Retinal pigment epithelial cell (primary cell): ENCODE results near the gene AMZ2.
"Not testable (repeated sequence)": the region's sequence is repeated elsewhere in the genome, so short reads cannot be mapped to it uniquely, and the experiment has no call there.

Source experiments
- DNase-seq: peaks from one replicate; pipeline ENCODE4 v3.0.0-alpha.2; 2010; ENCODE audit warnings: low read depth
- H3K4me3 ChIP-seq: 2 replicates; pipeline ENCODE4 v1.5.1; 2011; ENCODE audit warnings: mild to moderate bottlenecking, low read length, control low read depth, moderate library complexity
- TF ChIP-seq, protein P1 (sequence below): conservative IDR thresholded peaks from 2 replicates; pipeline ENCODE4 v1.5.1; 2011; ENCODE audit warnings: low read depth, low read length, control low read depth, inconsistent platforms

AMZ2 gene

DNA sequence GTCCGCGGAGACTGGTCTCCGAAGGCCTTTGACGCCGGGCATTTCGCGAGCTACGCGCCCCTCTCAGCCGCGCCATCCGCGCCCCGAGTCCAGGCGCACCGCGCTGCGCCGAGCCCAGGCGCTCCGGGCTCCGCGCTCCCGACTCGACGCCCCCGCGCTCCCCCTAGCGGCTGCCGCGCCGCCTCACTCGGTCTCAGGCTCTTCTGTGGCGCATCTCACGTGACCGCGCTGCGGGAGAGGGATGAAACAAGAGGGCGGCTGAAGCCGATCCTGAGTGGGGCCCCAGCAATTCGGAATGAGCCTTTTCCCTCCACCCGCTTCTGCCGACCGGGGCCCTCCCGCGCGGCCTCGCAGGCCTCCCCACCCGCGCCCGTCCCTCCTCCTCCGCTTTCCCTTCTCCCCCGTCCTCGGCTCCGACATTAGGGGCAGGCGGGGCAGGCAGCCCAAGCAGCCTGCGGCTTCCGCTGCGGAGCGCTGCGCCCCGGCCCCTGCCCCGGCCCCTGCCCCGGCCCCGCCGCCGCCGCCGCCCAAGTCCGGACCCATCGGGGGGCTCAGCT lies 42.5 kb upstream of the AMZ2 start:
- peak overlapping the region; percentile 75 for H3K4me3 ChIP-seq
- peak; percentile 39 for DNase-seq

DNA sequence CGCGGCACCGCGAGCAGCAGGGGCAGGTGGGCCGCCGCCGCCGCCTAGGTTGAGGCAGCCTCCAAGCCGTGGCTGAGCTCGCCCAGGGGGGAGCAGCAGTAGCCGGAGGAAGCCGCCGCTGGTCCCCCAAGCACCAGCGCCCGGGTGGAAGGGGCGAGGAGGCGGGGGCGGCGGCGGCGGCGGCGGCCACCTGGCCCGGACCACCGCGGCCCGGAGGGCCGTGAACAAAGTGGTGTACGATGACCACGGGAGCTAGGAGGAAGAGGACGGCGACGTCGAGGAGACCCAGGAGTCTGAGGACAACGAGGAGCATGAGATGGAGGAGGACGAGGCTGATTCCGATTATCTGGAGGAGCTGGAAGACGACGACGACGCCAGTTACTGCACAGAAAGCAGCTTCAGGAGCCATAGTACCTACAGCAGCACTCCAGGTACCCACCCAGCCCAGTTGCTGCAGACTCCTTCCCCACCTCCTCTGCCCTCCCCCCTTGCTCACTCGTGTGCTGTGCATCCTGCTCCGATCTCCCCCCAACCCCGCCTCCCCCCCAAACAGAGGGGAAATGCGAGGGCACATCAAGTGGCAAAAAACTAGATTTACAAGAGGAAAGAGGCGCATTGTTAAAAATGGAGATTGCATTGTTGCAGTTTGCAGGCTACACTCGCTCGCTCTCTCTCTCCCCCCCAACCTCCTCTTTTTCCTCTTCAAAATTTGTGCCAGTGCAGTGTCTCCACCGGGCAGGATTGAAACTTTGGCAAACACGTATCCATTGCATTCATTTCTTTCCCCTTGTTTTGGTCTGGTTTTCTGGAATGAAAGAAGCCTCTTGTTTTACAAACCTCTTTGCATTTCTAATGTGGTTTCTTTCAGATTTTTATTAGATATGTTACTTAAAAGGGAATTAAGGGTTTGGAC lies 41.8 kb upstream of the AMZ2 start:
- DNase-seq: no peak
- H3K4me3 ChIP-seq: peak overlapping the region; percentile 75
- TF ChIP-seq, protein P1, sequence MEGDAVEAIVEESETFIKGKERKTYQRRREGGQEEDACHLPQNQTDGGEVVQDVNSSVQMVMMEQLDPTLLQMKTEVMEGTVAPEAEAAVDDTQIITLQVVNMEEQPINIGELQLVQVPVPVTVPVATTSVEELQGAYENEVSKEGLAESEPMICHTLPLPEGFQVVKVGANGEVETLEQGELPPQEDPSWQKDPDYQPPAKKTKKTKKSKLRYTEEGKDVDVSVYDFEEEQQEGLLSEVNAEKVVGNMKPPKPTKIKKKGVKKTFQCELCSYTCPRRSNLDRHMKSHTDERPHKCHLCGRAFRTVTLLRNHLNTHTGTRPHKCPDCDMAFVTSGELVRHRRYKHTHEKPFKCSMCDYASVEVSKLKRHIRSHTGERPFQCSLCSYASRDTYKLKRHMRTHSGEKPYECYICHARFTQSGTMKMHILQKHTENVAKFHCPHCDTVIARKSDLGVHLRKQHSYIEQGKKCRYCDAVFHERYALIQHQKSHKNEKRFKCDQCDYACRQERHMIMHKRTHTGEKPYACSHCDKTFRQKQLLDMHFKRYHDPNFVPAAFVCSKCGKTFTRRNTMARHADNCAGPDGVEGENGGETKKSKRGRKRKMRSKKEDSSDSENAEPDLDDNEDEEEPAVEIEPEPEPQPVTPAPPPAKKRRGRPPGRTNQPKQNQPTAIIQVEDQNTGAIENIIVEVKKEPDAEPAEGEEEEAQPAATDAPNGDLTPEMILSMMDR: no peak

More for the DNA sequence above, 42.5 kb upstream of the AMZ2 start:
- TF ChIP-seq, protein P1: peak; percentile 78

DNA sequence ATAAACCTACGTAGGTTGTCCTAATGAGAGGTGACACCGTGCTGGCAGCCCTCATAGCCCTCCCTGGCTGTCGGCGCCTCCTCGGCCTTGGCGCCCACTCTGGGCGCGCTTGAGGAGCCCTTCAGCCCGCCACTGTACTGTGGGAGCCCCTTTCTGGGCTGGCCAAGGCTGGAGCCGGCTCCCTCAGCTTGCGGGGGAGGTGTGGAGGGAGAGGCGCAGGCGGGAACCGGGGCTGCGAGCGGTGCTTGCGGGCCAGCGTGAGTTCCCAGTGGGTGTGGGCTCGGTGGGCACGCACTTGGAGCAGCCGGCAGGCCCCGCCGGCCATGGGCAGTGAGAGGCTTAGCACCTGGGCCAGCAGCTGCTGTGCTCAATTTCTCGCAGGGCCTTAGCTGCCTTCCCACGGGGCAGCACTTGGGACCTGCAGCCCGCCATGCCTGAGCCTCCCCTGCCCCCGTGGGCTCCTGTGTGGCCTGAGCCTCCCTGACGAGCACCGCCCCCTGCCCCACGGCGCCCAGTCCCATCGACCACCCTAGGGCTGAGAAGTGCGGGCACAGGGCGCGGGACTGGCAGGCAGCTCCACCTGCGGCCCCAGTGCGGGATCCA lies 40.1 kb upstream of the AMZ2 start:
- TF ChIP-seq, protein P1: no peak
- peak overlapping the region; percentile 75 for H3K4me3 ChIP-seq

DNA sequence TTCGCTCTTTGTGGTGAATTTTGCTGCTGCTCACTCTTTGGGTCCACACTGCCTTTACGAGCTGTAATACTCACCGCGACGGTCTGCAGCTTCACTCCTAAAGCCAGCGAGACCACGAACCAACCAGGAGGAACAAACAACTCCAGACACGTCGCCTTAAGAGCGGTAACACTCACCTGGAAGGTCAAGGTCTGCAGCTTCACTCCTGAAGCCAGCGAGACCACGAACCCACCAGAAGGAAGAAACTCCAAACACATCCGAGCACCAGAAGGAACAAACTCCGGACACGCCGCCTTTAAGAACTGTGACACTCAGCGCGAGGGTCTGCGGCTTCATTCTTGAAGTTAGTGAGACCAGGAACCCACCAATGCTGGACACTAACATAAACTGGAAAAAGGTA lies 39.2 kb upstream of the AMZ2 start:
- DNase-seq, H3K4me3 ChIP-seq: not testable (repeated sequence)

More for the DNA sequence above, 40.1 kb upstream of the AMZ2 start:
- no peak for DNase-seq

DNA sequence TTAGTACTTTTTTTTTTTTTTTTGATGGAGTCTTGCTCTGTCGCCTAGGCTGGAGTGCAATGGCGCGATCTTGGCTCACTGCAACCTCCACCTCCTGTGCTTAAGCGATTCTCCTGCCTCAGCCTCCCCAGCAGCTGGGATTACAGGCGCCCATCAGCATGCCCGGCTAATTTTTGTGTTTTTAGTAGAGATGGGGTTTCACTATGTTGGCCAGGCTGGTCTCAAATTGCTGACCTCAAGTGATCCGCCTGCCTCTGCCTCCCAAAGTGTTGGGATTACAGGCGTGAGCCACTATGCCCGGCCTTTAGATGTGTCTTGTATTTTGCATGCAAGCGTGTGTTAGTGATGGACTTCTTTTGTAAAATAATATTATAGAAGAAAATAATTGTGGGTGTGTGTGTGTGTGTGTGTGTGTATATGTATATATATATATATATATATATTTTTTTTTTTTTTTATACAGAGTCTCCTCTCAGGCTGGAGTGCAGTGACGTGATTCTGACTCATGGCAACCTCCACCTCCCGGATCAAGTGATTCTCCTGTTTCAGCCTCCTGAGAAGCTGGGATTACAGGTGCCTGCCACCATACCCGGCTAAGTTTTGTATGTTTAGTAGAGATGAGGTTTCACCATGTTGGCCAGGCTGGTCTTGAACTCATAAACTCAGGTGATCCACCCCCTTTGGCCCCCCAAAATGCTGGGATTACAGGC lies 38.5 kb upstream of the AMZ2 start:
- H3K4me3 ChIP-seq, DNase-seq: not testable (repeated sequence)

DNA sequence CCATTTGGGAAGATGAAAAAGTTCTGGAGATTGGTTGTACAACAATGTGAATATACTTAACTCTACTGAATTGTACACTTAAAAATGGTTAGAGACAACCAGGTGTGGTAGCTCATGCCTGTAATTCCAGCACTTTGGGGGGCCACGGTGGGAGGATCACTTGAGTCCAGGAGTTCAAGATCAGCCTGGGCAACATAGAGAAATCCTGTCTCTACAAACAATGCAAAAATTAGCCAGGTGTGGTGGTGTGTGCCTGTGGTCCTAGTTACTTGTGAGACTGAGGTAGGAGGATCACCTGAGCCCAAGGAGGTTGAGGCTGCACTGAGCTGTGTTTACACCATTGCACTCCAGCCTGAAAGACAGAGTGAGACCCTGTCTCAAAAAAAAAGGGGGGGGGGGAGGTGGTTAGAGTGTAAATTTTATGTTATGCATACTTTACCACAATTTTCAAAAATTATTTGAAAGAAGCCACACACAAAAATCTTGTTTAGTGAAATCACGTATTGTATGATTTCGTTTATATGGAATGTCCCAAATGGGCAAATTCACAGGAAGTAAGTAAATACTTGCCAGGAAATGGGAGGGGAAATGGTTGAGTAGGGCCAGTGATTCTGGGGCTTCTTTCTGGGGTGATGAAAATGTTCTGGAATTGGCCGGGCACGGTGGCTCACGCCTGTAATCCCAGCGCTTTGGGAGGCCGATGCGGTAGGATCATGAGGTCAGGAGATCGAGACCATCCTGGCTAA lies 37.1 kb upstream of the AMZ2 start:
- TF ChIP-seq, protein P1: no peak
- no peak overlapping the region for H3K4me3 ChIP-seq
- DNase-seq: no peak

DNA sequence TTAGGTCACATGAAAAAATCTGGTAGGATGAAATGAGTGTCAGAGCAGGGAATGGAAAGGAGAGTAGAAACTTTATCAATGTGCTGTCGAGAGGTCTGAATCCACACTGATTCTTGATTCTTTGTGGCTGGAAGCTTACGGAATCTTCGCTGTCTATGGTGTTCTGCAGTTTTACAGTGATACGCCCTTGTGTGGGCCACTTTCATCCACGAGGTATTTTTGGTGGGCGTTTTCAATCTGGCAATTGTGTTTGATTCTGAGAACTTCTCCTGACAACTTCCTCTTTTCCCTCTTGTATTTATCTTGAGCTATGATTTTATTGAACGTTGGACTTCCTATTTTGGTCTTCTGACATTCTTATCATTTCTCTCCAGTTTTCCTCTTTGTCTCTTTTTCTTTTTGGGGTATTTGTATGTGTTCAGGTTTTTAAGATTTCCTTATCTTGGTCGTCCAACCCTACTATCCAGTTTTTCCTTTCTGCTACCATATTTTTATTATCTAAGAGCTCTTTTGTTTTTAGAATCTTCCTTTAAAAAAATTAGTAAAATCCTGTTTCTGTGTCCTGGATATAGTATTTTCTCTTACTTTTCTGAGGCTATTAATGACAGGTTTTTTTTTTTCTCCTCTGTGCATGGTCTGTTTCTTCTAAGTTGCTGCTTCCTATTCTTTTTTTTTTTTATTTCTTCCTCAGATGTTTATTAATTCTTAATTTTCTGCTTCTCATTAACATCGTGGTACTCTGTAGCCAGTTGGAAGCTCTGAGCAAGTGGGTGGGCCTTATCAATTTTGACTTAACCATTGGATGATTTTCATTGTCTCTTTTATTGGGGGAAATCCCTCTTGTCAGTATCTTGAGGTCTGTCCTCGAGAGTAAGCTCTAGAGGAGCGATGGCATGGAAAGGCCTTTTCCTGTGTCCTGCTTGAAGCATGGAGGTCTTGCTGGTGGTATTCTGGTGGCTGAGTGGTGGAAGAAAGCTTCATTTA lies 34.1 kb upstream of the AMZ2 start:
- not testable (repeated sequence) for H3K4me3 ChIP-seq, DNase-seq

DNA sequence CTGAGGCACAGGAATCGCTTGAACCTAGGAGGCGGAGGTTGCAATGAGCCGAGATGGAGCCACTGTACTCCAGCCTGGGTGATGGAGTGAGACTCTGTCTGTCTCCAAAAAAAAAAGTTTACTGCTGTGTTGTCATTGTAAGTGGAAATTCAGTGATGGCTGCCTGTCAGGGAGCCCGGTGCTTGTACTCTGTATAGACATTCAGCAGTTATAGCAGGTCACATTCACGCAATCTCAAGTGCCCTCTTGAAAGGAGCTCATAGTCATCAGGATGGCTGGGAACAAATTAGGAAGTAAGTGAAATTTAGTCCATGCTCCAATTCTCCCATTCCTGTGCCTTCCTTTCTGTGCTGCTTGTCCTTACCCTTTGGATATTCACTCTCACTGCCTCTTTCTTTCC lies 32.4 kb upstream of the AMZ2 start:
- not testable (repeated sequence) for H3K4me3 ChIP-seq, DNase-seq

DNA sequence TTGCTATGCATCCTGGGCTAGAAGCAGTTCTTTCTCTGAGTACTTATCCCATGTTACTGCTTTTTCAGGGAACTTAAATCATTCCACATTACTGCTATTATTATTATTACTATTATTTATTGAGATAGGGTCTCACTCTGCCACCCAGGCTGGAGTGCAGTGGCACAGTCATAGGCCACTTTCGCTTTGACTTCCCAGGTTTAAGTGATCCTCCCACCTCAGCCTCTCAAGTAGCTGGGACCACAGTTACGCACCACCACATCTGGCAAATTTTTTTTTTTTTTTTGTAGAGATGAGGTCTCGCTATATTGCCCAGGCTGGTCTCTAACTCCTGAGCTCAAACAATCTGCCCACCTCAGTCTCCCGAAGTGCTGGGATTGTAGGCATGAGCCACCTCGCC lies 28.4 kb upstream of the AMZ2 start:
- DNase-seq, H3K4me3 ChIP-seq: not testable (repeated sequence)

DNA sequence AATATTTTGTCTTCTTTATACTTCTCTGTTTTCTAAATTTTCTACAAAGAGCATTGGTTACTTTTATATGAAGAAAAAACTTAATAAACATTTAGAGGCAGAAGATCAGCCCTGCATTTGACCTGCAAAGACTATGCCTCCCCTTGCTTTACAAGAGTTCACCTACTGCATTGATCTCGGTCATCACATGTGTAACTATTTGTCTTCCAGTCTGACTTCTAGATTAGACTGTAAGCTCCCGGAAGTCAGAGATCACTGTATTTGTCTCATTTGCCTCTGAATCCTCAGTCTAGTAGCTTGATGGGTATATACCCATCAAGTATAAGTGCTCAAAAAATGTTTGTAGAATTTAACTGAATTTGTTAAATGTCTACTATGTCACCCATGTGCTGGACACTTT lies 27.7 kb upstream of the AMZ2 start:
- H3K4me3 ChIP-seq, DNase-seq: not testable (repeated sequence)

DNA sequence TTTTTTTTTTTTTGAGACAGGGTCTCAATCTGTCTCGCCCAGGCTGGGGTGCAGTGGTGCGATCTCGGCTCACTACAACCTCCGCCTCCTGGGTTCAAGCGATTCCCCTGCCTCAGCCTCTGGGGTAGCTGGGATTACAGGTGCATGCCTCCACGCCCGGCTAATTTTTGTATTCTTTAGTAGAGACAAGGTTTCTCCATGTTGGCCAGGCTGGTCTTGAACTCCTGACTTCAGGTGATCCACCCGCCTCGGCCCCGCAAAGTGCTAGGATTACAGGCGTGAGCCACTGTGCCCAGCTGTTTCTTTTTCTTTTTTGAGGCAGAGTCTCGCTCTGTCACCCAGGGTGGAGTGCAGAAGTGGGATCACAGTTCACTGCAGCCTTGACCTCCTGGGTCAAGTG lies 27.1 kb upstream of the AMZ2 start:
- H3K4me3 ChIP-seq, DNase-seq: not testable (repeated sequence)
